Naive thymus-derived CD4-positive, alpha-beta T cell (primary cell): ENCODE results near the gene ATF6B. TPM values are rescaled to one million over a fixed set of nuclear protein-coding genes. Genes with fewer than 3 reads are reported as not detected.

Experiments used
- ATAC-seq: fragments of 150-1000 bp; cut with Tn5 transposase; 2 replicates; pipeline ENCODE4 v1.10.0; 2021; ENCODE audit warnings: mild to moderate bottlenecking, moderate library complexity
- CTCF ChIA-PET: fragments of 350-600 bp; sonication (Branson Sonifier 250); formaldehyde crosslinking; loops from one replicate; lab custom pipeline; 2021; ENCODE audit warnings: antibody characterized with exemption; lab: Charles Lee
- POLR2A ChIA-PET: fragments of 350-600 bp; sonication (Branson Sonifier 250); formaldehyde crosslinking; loops from one replicate; lab custom pipeline; 2021; ENCODE audit warnings: antibody characterized with exemption, inconsistent platforms; lab: Charles Lee
- DNase-seq, 9 donors: peaks; one replicate each; pipeline versions ENCODE4 v3.0.0 to v3.0.0-alpha.2; 2020 to 2022; ENCODE audit warnings: mixed read lengths in 1 of 9
- H3K27ac ChIP-seq: one replicate; pipeline ENCODE4 v1.7.0; 2013; ENCODE audit warnings: mild to moderate bottlenecking, low read depth, low read length, moderate library complexity
- H3K27me3 ChIP-seq, 2 donors: one replicate each; pipeline ENCODE4 v1.7.0; 2013; ENCODE audit warnings: low read length in 2 of 2, mild to moderate bottlenecking in 2 of 2, moderate library complexity in 2 of 2; ENCODE audit not compliant: control insufficient read depth in 2 of 2, insufficient read depth in 2 of 2
- H3K36me3 ChIP-seq, 3 experiments: 1 replicate in 2 of 3; 2 replicates in 1 of 3; pipeline ENCODE4 v1.7.0; 2013; ENCODE audit warnings: low read length in 3 of 3, mild to moderate bottlenecking in 3 of 3, moderate library complexity in 1 of 3; ENCODE audit not compliant: insufficient read depth in 3 of 3, control insufficient read depth in 2 of 3
- H3K4me1 ChIP-seq, 2 donors: one replicate each; pipeline ENCODE4 v1.7.0; 2013; ENCODE audit warnings: low read length in 2 of 2, mild to moderate bottlenecking in 2 of 2, moderate library complexity in 1 of 2; ENCODE audit not compliant: control insufficient read depth in 2 of 2, insufficient read depth in 2 of 2
- H3K4me3 ChIP-seq: 2 replicates; pipeline ENCODE4 v1.7.0; 2013; ENCODE audit warnings: mild to moderate bottlenecking, low read length
- H3K9me3 ChIP-seq, 3 experiments: 1 replicate in 2 of 3; 2 replicates in 1 of 3; pipeline ENCODE4 v1.7.0; 2013; ENCODE audit warnings: low read length in 3 of 3; ENCODE audit not compliant: control insufficient read depth in 2 of 3
- H3K27ac Mint-ChIP-seq, 9 donors: one replicate each; pipeline ENCODE4 v1.8.0; 2020 to 2022; ENCODE audit warnings: mixed read lengths in 9 of 9, mild to moderate bottlenecking in 8 of 9, moderate library complexity in 5 of 9, inconsistent platforms in 2 of 9
- H3K27me3 Mint-ChIP-seq, 5 donors: one replicate each; pipeline ENCODE4 v1.8.0; 2021 to 2022; ENCODE audit warnings: mixed read lengths in 5 of 5, mild to moderate bottlenecking in 1 of 5
- H3K36me3 Mint-ChIP-seq, 5 donors: one replicate each; pipeline ENCODE4 v1.8.0; 2020 to 2022; ENCODE audit warnings: mixed read lengths in 5 of 5, mild to moderate bottlenecking in 3 of 5, inconsistent platforms in 1 of 5
- H3K4me1 Mint-ChIP-seq, 7 donors: one replicate each; pipeline ENCODE4 v1.8.0; 2020 to 2022; ENCODE audit warnings: mixed read lengths in 7 of 7, mild to moderate bottlenecking in 3 of 7, inconsistent platforms in 1 of 7
- H3K4me3 Mint-ChIP-seq, 10 donors: one replicate each; pipeline ENCODE4 v1.8.0; 2020 to 2022; ENCODE audit warnings: mild to moderate bottlenecking in 10 of 10, mixed read lengths in 10 of 10, moderate library complexity in 6 of 10, inconsistent platforms in 2 of 10
- H3K9me3 Mint-ChIP-seq, 11 donors: one replicate each; pipeline ENCODE4 v1.8.0; 2020 to 2022; ENCODE audit warnings: mixed read lengths in 11 of 11, mild to moderate bottlenecking in 4 of 11, inconsistent platforms in 1 of 11, moderate library complexity in 1 of 11
- intact Hi-C, 2 donors: fragments of 100-400 bp; cut with micrococcal nuclease; formaldehyde crosslinking; loops; one replicate each; pipeline ENCODE4 v1.15.1; 2023
- polyA plus RNA-seq, 2 donors: library from polyadenylated mRNA; unstranded; fragments of 300-500 nt; fragmentation: Illumina TruSeq; gene quantifications; one replicate each; pipeline ENCODE4 v1.2.3, GENCODE V29; 2021
- total RNA-seq, 6 experiments: library from RNA in 5 of 6; stranded (reverse) in 5 of 6; gene quantifications; 1 replicate in 5 of 6; 2 replicates in 1 of 6; pipeline ENCODE4 v1.2.3 and lab custom pipeline; 2021 to 2026

Gene ATF6B
- total and polyA plus RNA-seq, 7 experiments from 2014 or later: 28.0 to 168 (median 138) TPM

DNA sequence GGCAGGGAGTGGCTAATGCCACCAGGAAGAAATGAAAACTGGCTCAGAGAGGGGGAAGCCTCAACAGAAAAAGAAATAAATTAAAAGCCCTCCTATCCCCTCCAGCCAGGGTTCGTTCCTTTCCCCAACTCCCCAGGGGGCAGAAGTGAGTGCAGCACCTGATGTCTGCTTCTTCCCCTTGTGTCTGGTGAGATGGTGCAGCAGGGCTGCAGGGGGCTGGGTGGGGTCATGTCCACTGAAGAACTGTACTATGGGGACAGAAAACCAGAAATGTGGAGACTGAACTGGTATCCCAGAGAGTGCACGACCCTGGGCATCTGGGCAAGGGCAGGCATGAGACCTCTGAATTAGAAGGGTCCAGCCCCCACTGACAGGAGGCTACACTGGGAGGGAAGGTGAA is 40.3 kb upstream of the ATF6B start:
- POLR2A ChIA-PET: interaction anchor here (0.8 to 1.2 kb wide), 2 partner anchors 10 to 79 kb away, joined by 3 read pairs; no protein-coding TSS in a partner anchor
- DNase-seq (no peak), ATAC-seq (no peak)
- H3K4me1 ChIP-seq: peaks cover 0 to 9% of the 10 kb centered on the region in 2 donors
- Mint-ChIP-seq H3K4me3 (no peak overlapping the region), H3K9me3 (no peaks in the 10 kb centered on the region), H3K27me3 (no peaks in the 10 kb centered on the region), H3K36me3 (peaks cover 5 to 37% (median 15%) of the 10 kb centered on the region in 5 donors), H3K27ac (peak overlapping the region in 3 of 9 donors; percentile 24 to 66 (median 38)), H3K4me1 (peaks cover 14 to 28% (median 20%) of the 10 kb centered on the region in 7 donors)
- intact Hi-C loops: no loop called here
- no peaks in the 10 kb centered on the region for H3K9me3 ChIP-seq
- no peak overlapping the region for H3K4me3 ChIP-seq
- H3K36me3 ChIP-seq: peaks cover 0 to 59% (median 15%) of the 10 kb centered on the region in 3 experiments
- CTCF ChIA-PET: no interaction called here
- H3K27ac ChIP-seq: peak overlapping the region; percentile 7
- no peaks in the 10 kb centered on the region for H3K27me3 ChIP-seq

DNA sequence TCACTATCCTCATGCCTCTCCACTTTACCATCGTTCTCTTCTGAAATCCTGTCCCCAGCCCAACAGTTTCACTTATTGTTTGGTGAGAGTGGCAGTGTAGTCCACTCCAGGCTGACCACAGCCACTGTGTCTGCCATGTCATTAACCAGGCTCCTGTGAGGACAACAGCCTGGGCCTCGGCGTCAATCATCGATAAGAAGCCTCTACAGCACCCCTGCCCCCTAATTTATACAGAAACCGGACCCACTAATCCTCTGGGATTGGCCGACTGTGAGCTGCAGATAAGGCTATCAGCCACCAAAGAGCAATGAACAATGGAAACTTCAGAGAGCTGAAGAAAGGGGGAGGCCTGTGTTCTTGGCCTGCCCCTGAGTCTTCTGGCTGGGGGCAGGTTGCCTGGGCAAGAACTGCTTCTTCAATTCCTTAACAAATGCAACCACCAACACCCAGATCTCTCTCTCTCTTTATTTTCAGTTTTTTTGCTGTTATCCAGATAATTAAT is 39.8 kb upstream of the ATF6B start:
- Mint-ChIP-seq H3K36me3 (peaks cover 5 to 37% (median 15%) of the 10 kb centered on the region in 5 donors), H3K9me3 (no peaks in the 10 kb centered on the region), H3K4me1 (peaks cover 9 to 23% (median 15%) of the 10 kb centered on the region in 7 donors), H3K27me3 (no peaks in the 10 kb centered on the region), H3K27ac (peak overlapping the region in 2 of 9 donors; percentile 26 to 67), H3K4me3 (no peak overlapping the region)
- ChIA-PET POLR2A (no interaction called here), CTCF (no interaction called here)
- no peak overlapping the region for H3K27ac ChIP-seq
- peaks cover 0 to 62% (median 15%) of the 10 kb centered on the region in 3 experiments for H3K36me3 ChIP-seq
- no peaks in the 10 kb centered on the region for H3K9me3 ChIP-seq
- DNase-seq (no peak), ATAC-seq (no peak)
- H3K4me3 ChIP-seq: no peak overlapping the region
- peaks cover 0 to 4% of the 10 kb centered on the region in 2 donors for H3K4me1 ChIP-seq
- no peaks in the 10 kb centered on the region for H3K27me3 ChIP-seq
- intact Hi-C loops: no loop called here

DNA sequence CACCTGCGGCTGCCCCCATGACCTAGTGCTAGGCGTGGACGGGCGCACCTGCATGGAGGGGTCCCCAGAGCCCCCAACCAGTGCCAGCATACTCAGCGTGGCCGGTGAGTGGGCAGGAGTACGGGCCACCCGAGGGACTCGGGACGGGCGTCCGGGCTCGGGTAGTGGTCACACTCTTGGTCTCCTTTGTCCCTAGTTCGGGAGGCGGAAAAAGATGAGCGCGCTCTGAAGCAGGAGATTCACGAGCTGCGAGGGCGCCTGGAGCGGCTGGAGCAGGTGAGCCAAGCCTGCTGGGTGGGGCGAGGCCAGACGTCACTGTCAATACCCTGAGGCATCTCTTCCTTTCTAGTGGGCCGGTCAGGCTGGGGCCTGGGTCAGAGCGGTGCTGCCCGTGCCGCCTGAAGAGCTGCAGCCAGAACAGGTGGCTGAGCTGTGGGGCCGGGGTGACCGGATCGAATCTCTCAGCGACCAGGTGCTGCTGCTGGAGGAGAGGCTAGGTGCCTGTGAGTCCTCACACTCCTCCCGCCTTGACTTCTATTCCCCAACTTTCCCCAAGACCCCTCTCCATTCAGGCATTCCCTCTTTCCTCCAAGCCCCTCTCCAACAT is 39.2 kb upstream of the ATF6B start:
- peaks cover 6 to 18% (median 11%) of the 10 kb centered on the region in 7 donors for H3K4me1 Mint-ChIP-seq
- Histone ChIP-seq H3K27ac (no peak overlapping the region), H3K9me3 (no peaks in the 10 kb centered on the region), H3K4me3 (no peak overlapping the region), H3K27me3 (no peaks in the 10 kb centered on the region), H3K36me3 (peaks cover 0 to 66% (median 15%) of the 10 kb centered on the region in 3 experiments), H3K4me1 (no peaks in the 10 kb centered on the region)
- H3K36me3 Mint-ChIP-seq: peaks cover 5 to 37% (median 15%) of the 10 kb centered on the region in 5 donors
- CTCF ChIA-PET: no interaction called here
- no peaks in the 10 kb centered on the region for H3K9me3 Mint-ChIP-seq
- no peak for DNase-seq
- H3K27ac Mint-ChIP-seq: peak overlapping the region in 3 of 9 donors; percentile 26 to 67 (median 55)
- intact Hi-C loops: no loop called here
- ATAC-seq: no peak
- no peaks in the 10 kb centered on the region for H3K27me3 Mint-ChIP-seq
- POLR2A ChIA-PET: no interaction called here
- no peak overlapping the region for H3K4me3 Mint-ChIP-seq

DNA sequence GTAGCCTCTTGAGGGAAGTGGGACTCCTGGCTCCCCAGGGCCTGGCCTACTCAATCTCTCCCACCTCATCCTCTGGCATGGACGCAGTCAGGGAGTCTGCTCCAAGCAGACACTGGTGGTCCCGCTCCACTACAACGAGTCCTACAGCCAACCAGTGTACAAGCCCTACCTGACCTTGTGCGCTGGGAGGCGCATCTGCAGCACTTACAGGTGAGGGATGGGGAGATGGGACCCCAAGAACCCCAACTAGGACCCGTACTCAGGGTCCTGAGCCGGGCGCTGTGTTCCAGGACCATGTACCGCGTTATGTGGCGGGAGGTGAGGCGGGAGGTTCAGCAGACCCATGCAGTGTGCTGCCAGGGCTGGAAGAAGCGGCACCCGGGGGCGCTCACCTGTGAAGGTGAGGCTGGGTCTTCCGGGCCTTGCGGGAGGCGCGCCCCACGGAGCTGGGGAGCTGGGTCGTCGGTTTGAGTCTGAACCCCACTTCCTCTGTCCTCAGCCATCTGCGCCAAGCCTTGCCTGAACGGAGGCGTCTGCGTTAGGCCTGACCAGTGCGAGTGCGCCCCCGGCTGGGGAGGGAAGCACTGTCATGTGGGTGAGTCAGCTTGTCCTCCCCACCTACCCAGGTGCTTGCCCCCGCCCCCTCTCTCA is 38.5 kb upstream of the ATF6B start:
- Histone ChIP-seq H3K27me3 (no peaks in the 10 kb centered on the region), H3K4me1 (no peaks in the 10 kb centered on the region), H3K4me3 (no peak overlapping the region), H3K9me3 (no peaks in the 10 kb centered on the region), H3K36me3 (peaks cover 0 to 66% (median 15%) of the 10 kb centered on the region in 3 experiments), H3K27ac (no peak overlapping the region)
- H3K4me1 Mint-ChIP-seq: peaks cover 6 to 18% (median 11%) of the 10 kb centered on the region in 7 donors
- ChIA-PET POLR2A (no interaction called here), CTCF (no interaction called here)
- intact Hi-C loops: no loop called here
- no peaks in the 10 kb centered on the region for H3K27me3 Mint-ChIP-seq
- H3K36me3 Mint-ChIP-seq: peaks cover 5 to 37% (median 15%) of the 10 kb centered on the region in 5 donors
- H3K4me3 Mint-ChIP-seq: no peak overlapping the region
- peak overlapping the region in 1 of 9 donors; percentile 67 for H3K27ac Mint-ChIP-seq
- no peak for ATAC-seq
- no peak for DNase-seq
- no peaks in the 10 kb centered on the region for H3K9me3 Mint-ChIP-seq

DNA sequence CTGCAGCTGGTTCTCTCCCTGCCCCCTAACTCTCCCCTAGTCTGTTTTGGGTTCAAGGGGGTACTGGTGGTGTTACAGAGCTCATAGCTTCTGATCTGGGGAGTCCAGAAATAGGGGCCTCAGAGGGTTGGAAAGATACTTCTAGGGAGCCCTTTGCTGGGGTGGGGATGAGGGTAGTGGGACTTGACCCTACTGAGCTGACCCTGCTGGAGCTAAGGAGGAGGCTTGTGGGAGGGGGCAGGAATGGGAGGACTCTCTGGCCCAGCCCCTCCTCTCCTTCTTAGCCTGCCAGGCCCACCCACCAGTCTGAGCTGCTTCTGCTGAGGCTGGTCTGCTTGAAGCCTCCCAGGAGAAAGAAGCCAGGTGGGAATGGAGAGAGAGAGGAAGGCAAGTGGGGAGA is 36.2 kb upstream of the ATF6B start, which contains the start of gene EGFL8:
Gene EGFL8 (plus strand): TSS at position 301 of the 400 bp plus-strand sequence. CDS start 1,571 bp downstream, outside the sequence.
- Mint-ChIP-seq H3K27me3 (no peaks in the 10 kb centered on the region), H3K4me3 (no peak within 1 kb of the TSS), H3K36me3 (peaks cover 0 to 16% (median 6%) of the 10 kb centered on the region in 5 donors), H3K4me1 (peaks cover 0 to 6% (median 4%) of the 10 kb centered on the region in 7 donors), H3K27ac (peak within 1 kb of the TSS in 4 of 9 donors; percentile 16 to 59 (median 45)), H3K9me3 (no peaks in the 10 kb centered on the region)
- H3K27me3 ChIP-seq: no peaks in the 10 kb centered on the region
- no peak for ATAC-seq
- CTCF ChIA-PET: interaction anchor here (1.2 to 1.7 kb wide), 2 partner anchors 10 to 46 kb away, joined by 4 to 5 read pairs; no protein-coding TSS in a partner anchor
- POLR2A ChIA-PET: interaction anchor here (1.0 to 1.6 kb wide), 3 partner anchors 12 to 13 kb away, joined by 3 to 7 read pairs (median 4); partner anchors contain the start of genes AGPAT1 and PRRT1
- no peaks in the 10 kb centered on the region for H3K9me3 ChIP-seq
- H3K4me3 ChIP-seq: no peak within 1 kb of the TSS
- no peaks in the 10 kb centered on the region for H3K4me1 ChIP-seq
- intact Hi-C loops: no loop called here
- DNase-seq: no peak
- H3K36me3 ChIP-seq: peaks cover 0 to 45% (median 7%) of the 10 kb centered on the region in 3 experiments
- no peak within 1 kb of the TSS for H3K27ac ChIP-seq

DNA sequence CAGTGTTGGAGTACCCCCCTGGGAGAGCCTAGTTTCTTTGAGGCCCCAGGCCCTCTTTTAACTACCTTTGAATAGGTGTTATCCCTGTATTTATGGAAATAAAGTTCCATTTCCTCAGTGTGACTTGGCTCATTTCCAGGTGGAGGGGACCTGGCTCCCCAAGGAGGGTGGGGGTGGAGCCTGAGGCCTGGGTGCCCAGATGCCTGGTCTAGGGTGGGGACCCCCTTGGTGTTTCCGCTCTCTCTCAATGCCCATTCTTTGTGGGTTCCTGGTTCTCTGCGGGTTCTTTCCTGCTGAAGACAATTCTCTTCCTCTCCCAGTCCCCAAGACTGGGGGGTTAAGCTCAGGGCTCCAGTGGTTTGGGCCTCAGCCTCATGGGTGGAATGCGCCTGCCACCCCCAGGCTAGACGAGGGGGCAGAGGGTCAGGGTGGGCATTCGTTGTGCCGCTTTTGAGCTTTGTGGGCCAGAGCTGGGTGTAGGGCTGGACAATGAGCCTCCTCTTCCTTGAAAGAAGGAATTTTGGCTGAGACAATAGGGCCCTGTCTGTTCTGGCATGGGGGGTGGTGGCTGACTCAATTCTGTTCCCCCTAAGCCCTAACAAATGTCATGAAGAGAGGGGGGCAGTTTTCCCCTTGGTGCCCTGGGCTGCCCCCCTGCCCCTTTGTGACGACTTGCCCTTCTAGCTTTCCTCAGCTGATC is 35.7 kb upstream of the ATF6B start:
- CTCF ChIA-PET: interaction anchor here (1.2 to 1.7 kb wide), 2 partner anchors 9 to 46 kb away, joined by 4 to 5 read pairs; no protein-coding TSS in a partner anchor
- POLR2A ChIA-PET: interaction anchor here (1.1 to 1.6 kb wide), 2 partner anchors 12 to 13 kb away, joined by 4 to 7 read pairs; partner anchors contain the start of gene AGPAT1
- ATAC-seq: no peak
- peaks cover 0 to 39% (median 4%) of the 10 kb centered on the region in 3 experiments for H3K36me3 ChIP-seq
- Mint-ChIP-seq H3K4me1 (peaks cover 0 to 6% (median 4%) of the 10 kb centered on the region in 7 donors), H3K27me3 (no peaks in the 10 kb centered on the region), H3K27ac (peak overlapping the region in 2 of 9 donors; percentile 16 to 59), H3K36me3 (peaks cover under 1 to 13% (median 4%) of the 10 kb centered on the region in 5 donors), H3K9me3 (no peaks in the 10 kb centered on the region), H3K4me3 (no peak overlapping the region)
- no peak for DNase-seq
- intact Hi-C loops: no loop called here
- H3K27ac ChIP-seq: no peak overlapping the region
- H3K4me3 ChIP-seq: no peak overlapping the region
- no peaks in the 10 kb centered on the region for H3K9me3 ChIP-seq
- no peaks in the 10 kb centered on the region for H3K4me1 ChIP-seq
- H3K27me3 ChIP-seq: no peaks in the 10 kb centered on the region
